Keratinocyte (primary cell): ENCODE results near the gene PTEN.

ENCODE experiments used
- EZH2 ChIP-seq: IDR thresholded peaks from one replicate; pipeline ENCODE4 v1.6.1; 2012; ENCODE audit warnings: inconsistent platforms, mild to moderate bottlenecking, low read length, moderate library complexity
- TF ChIP-seq, protein P1 (sequence below), 3 experiments: IDR thresholded peaks in 1 of 3; conservative IDR thresholded peaks in 1 of 3; optimal IDR thresholded peaks in 1 of 3; 2 replicates in 2 of 3; 3 replicates in 1 of 3; pipeline versions ENCODE3 to v1.5.1; 2011; ENCODE audit warnings: low read length in 3 of 3, mild to moderate bottlenecking in 3 of 3, moderate library complexity in 2 of 3, control low read depth in 1 of 3, inconsistent platforms in 1 of 3; ENCODE audit not compliant: insufficient read depth in 2 of 3; ENCODE audit errors: extremely low read depth in 1 of 3

DNA sequence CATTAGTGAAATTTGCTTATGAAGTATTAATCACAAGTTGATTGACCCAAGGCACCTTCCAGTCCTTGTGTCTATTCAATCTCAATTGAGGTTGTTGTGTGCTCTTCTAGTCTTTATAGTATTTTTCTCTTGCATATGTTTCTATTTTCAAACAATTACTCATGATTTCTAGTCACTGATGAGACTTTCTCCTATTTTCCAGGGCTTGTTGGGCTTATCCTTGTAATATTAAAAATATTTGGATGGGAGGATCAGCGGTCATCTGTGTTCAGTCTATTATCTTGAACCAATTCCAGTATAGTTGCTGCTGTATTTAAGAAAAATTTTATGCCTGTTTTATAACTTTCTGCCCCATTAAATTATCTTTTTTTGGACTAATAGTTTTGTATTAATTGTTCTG lies 154.4 kb downstream of the PTEN start:
- TF ChIP-seq, protein P1, sequence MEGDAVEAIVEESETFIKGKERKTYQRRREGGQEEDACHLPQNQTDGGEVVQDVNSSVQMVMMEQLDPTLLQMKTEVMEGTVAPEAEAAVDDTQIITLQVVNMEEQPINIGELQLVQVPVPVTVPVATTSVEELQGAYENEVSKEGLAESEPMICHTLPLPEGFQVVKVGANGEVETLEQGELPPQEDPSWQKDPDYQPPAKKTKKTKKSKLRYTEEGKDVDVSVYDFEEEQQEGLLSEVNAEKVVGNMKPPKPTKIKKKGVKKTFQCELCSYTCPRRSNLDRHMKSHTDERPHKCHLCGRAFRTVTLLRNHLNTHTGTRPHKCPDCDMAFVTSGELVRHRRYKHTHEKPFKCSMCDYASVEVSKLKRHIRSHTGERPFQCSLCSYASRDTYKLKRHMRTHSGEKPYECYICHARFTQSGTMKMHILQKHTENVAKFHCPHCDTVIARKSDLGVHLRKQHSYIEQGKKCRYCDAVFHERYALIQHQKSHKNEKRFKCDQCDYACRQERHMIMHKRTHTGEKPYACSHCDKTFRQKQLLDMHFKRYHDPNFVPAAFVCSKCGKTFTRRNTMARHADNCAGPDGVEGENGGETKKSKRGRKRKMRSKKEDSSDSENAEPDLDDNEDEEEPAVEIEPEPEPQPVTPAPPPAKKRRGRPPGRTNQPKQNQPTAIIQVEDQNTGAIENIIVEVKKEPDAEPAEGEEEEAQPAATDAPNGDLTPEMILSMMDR (optimal IDR thresholded peaks at IDR 0.05 in 1 of 3, IDR thresholded peaks at IDR 0.05 in 1 of 3, conservative IDR thresholded peaks at IDR 0.05 in 1 of 3; ENCODE audit: extremely low read depth in 1 of 3, insufficient read depth in 2 of 3, low read length in 3 of 3): no peak
- TF ChIP-seq EZH2: no peak
